GM10266 (cell line): ENCODE results near the gene ALDH3A1.

ENCODE experiments used
- DNase-seq: peaks from one replicate; pipeline ENCODE4 v3.0.0; 2012; ENCODE audit errors: extremely low spot score
- TF ChIP-seq, protein P1 (sequence below): IDR thresholded peaks from 2 replicates; pipeline ENCODE4 v1.5.1; 2012; ENCODE audit warnings: mild to moderate bottlenecking, low read depth; ENCODE audit not compliant: control insufficient read depth, insufficient read depth; ENCODE audit errors: missing control alignments

Gene ALDH3A1

DNA sequence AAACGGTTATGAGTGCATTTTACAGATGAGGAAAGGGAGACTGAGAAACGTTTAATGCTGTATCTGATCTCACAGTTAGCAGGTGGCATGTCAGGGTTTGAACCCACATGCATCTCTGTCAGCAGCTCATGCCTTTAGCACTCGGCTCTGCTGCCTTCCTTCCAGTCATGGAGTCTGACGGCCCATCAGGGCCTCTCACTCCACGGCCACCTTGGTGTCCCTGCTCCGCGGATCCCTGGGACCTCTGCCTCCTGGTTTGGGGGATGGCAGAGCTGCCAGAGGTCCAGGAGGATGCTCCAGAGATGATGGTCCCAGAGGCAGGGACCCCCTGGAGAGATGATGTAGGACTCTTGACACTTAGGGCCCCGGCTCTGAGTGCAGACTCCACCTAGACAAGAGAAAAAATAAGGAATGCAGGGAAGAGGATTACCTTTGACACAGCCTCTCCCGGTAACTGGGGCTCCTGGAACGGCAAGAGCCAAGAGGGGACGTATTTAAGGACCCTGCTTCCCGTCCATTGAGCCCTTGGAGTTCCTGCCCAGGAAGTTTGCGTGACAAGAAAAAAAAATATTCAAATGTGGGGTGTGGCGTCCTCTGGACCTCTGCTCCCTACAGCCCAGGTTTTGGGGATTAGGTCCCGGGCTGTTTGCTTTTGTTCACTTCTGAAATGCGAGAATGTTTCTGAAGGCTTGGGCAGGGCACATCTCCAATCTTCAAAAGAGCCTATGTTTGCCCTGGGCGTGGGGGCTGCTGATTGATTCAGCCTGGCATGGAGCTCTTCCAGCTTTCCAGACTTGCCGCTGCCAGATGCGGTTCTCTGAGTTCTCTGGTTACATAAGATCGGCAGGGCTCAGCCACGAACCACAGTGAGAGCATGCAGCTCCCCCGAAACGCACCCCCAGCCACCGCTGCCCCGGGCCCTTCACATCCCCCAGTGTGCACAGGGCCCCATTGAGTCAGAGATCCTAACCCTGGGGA, at the start of gene ALDH3A1:
TSS of gene ALDH3A1 (minus strand) at position 470 of the 978 bp plus-strand sequence. CDS start 3,169 bp downstream, outside the sequence.
- TF ChIP-seq, protein P1, sequence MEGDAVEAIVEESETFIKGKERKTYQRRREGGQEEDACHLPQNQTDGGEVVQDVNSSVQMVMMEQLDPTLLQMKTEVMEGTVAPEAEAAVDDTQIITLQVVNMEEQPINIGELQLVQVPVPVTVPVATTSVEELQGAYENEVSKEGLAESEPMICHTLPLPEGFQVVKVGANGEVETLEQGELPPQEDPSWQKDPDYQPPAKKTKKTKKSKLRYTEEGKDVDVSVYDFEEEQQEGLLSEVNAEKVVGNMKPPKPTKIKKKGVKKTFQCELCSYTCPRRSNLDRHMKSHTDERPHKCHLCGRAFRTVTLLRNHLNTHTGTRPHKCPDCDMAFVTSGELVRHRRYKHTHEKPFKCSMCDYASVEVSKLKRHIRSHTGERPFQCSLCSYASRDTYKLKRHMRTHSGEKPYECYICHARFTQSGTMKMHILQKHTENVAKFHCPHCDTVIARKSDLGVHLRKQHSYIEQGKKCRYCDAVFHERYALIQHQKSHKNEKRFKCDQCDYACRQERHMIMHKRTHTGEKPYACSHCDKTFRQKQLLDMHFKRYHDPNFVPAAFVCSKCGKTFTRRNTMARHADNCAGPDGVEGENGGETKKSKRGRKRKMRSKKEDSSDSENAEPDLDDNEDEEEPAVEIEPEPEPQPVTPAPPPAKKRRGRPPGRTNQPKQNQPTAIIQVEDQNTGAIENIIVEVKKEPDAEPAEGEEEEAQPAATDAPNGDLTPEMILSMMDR = no peak
- no peak for DNase-seq

DNA sequence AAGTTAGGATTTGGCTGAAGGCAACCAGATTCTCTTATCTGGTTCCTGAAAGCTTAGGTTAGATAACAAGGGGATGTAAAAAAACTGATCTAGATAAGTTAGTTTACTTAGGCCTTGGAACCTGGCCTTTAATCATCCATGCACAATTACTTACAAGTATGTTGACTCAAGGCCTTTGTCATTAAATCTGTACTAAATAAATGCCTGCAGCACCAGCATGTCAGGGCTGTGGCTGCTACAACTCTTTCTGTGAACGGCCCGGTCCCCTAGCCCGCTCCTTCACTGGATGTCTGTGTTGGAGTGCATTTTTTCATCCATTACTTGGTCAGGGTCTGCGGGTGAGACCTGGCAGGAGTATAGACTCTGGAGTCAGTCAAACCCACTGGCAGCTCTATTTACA, 48.4 kb upstream of the ALDH3A1 start:
- TF ChIP-seq, protein P1 = no peak
- no peak for DNase-seq

DNA sequence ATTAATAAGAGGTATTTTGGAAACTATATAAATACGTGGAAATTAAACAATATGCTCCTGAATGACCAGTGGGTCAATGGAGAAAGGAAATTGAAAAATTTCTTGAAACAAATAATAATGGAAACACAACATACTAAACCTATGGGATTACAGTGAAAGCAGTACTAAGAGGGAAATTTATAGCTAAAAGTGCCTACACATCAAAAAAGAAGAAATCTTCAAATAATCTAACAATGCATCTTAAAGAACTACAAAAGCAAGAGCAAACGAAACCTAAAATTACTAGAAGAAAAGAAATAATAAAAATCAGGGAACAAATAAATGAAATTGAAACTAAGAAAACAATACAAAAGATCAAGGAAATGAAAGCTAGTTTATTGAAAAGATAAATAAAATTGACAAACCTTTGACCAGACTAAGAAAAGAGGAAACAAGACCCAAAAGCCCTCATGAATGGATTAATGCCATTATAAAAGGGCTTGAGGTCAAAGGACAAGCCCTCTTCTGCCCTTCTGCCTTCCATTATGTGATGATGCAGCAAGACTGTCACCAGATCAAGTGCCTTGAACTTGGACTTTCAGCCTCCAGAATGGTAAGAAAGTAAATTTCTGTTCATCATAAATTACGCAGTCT, 43.9 kb upstream of the ALDH3A1 start:
- DNase-seq = no peak
- TF ChIP-seq, protein P1 = no peak

DNA sequence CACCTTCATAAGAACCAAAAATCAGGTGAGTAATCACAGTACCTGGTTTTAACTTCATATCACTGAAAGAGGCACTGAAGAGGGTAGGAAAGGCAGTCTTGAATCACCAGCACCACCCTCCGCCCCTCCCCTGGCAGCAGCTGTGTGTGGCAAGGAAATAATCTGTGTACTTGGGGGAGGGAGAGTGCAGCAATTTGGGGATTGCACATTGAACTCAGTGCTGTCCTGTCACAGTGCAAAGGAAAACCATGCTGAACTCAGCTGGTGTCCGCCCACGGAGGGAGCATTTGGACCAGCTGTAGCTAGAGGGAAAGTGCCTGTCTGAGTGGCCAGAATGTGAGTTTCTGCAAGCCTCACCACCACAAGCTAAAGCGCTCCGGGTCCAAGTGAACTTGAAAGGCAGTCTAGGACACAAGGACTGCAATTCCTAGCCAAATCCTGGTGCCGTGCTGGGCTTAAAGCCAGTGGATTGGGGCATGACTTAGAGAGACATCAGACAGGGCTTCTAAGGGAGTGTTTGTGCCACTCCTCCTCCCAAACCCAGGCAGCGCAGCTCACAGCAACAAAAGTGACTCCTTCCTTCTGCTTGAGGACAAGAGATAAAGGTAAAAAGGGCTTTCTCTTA, 39.7 kb upstream of the ALDH3A1 start:
- DNase-seq = no peak
- TF ChIP-seq, protein P1 = no peak

DNA sequence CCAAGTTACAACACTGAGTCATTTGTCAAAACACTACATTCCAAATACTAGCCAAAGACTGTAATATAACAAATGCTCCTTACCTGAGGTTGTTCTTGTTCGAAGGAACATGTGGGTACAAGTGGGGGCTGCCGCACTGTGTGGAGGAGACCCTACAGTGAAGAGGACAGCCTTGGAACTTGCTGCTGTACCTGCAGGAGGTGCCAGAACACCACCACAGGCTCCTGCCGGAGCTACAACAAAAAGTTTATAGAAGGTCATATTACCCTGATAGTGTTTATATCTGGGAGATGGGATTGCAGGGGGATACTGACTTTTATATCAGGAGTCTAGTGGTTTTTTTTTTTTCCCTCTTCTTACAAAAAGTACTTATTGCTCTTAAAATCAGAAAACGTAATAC, 37.8 kb upstream of the ALDH3A1 start:
- TF ChIP-seq, protein P1 = no peak
- DNase-seq = no peak

DNA sequence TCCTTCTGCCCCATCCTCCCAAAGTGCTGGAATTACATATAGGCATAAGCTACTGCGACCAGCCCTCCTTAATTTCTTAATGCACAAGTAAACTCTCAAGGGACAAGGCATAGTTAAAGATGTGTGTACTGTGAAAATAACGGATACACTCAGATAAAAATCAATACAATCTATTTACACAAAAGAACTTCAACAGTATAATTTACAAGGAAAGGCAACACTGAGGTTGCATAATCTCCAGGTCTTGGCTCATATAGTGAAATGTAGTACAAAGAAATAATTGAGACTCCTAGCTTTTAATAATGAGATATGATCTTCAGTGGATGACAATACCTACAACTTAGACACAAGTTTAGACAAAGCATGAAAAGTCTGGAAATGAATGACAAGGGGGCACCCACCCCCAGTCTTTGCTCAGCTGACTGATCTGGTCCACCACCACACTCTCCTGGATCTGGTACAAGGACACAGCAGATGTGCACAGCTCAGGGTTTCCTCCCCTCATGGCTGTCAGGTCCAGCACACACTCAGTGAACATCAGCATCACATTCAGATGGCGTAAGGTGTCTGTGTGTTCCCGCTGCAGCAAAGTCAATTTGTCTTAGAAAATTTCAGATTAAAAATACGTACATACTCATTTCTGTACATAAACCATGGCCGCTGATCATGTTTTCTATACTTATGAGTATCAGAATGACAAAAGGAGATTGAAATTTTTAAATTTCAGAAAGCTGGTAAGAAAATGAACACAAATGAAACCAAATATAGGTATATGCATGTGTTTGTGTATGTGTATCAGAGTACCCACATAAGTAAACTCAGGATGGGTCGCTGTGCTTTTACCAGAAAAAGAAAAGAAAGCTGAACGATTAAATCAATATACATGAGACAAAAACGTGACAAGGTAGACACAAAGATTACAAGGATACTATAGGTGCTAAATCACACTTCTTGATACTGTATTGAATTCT, 33.7 kb upstream of the ALDH3A1 start:
- TF ChIP-seq, protein P1 = no peak
- no peak for DNase-seq
